Natural killer cell treated with Interleukin-12 subunit alpha and Interleukin-12 subunit beta and Interleukin-15 and Interleukin-18, amount 100 ng/mL, for 72 hours (primary cell): Measurements from ENCODE around the gene ZBTB32. TPM values are rescaled to one million over a fixed set of nuclear protein-coding genes. Genes with fewer than 3 reads are reported as not detected.

Experiments used
- ATAC-seq, 2 donors: fragments of 150-1000 bp; cut with Tn5 transposase in 1 of 2; sonication (Bioruptor Pico), chemical (Tn5 transposase) in 1 of 2; 2 replicates each; pipeline ENCODE4 v1.10.0; 2021
- DNase-seq: peaks from one replicate; pipeline ENCODE4 v3.0.0; 2022; ENCODE audit warnings: low spot score
- H3K27ac Mint-ChIP-seq, 2 donors: 1 replicate in 1 of 2; 2 replicates in 1 of 2; pipeline ENCODE4 v1.8.0; 2022; ENCODE audit warnings: mixed read lengths in 2 of 2, mild to moderate bottlenecking in 1 of 2, moderate library complexity in 1 of 2
- H3K27me3 Mint-ChIP-seq, 2 donors: 1 replicate in 1 of 2; 2 replicates in 1 of 2; pipeline ENCODE4 v1.8.0; 2022; ENCODE audit warnings: mixed read lengths in 2 of 2
- H3K36me3 Mint-ChIP-seq: one replicate; pipeline ENCODE4 v1.8.0; 2022; ENCODE audit warnings: mixed read lengths
- H3K4me1 Mint-ChIP-seq, 2 donors: 1 replicate in 1 of 2; 2 replicates in 1 of 2; pipeline ENCODE4 v1.8.0; 2022; ENCODE audit warnings: low read depth in 2 of 2, mixed read lengths in 2 of 2, mild to moderate bottlenecking in 1 of 2
- H3K4me3 Mint-ChIP-seq: one replicate; pipeline ENCODE4 v1.8.0; 2022; ENCODE audit warnings: mixed read lengths
- H3K9me3 Mint-ChIP-seq: 2 replicates; pipeline ENCODE4 v1.8.0; 2022; ENCODE audit warnings: mixed read lengths
- total RNA-seq, 2 donors: library from RNA; stranded (reverse); gene quantifications; one replicate each; pipeline ENCODE4 v1.2.3, GENCODE V29; 2022

The ZBTB32 gene
- total RNA-seq, 2 donors from 2014 or later: 191 to 295 TPM

- DNase-seq (no peak), ATAC-seq (no peak)
- Mint-ChIP-seq H3K36me3 (no peaks in the 10 kb centered on the region), H3K27ac (no peak overlapping the region), H3K4me3 (no peak overlapping the region), H3K4me1 (peaks cover 28 to 34% of the 10 kb centered on the region in 2 donors), H3K27me3 (peaks cover 0 to 11% of the 10 kb centered on the region in 2 donors), H3K9me3 (no peaks in the 10 kb centered on the region)
Measured at GRCh38 chr19:35751839-35752745, 47.7 kb downstream of the ZBTB32 start.

- no peaks in the 10 kb centered on the region for H3K36me3 Mint-ChIP-seq
- no peak for DNase-seq
- no peak overlapping the region for H3K27ac Mint-ChIP-seq
- no peak for ATAC-seq
- H3K27me3 Mint-ChIP-seq: peaks cover 0 to 11% of the 10 kb centered on the region in 2 donors
- H3K4me3 Mint-ChIP-seq: no peak overlapping the region
- peaks cover 27 to 39% of the 10 kb centered on the region in 2 donors for H3K4me1 Mint-ChIP-seq
- no peaks in the 10 kb centered on the region for H3K9me3 Mint-ChIP-seq
Measured at GRCh38 chr19:35752746-35753350, 48.5 kb downstream of the ZBTB32 start.

DNA sequence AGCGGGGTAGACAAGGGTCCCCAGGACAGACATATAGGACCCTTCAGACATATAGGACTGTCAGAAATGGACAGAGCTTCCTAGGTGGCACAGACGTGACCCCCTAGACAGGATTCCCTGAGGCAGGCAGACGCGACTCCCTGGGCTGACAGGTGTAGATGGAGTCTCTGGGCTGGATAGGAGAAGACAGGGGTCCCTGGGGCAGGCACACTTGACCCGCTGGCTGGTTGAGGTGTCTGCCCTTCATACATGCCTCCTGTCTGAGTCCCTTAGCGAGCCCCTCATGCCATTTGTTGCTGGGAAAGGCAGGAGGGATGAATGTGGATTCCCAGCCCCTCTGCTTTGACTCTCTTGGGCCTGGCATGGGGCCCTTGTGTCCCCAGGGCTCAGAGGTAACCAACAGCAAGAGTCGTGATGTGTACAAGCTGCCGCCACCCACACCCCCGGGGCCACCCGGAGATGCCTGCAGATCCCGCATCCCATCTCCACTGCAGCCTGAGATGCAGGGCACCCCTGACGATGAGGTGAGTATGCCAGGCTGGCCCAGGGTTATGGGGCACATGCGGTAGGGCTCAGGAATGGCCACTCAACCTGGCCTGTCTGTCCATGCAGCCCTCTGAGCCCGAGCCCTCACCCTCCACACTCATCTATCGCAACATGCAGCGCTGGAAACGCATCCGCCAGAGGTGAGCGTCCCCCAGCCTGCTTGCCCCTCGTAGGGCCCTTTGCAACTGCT is 49.4 kb downstream of the ZBTB32 start:
- H3K36me3 Mint-ChIP-seq: no peaks in the 10 kb centered on the region
- H3K27ac Mint-ChIP-seq: no peak overlapping the region
- no peak overlapping the region for H3K4me3 Mint-ChIP-seq
- peaks cover 0 to 11% of the 10 kb centered on the region in 2 donors for H3K27me3 Mint-ChIP-seq
- ATAC-seq: no peak
- H3K4me1 Mint-ChIP-seq: peaks cover 21 to 33% of the 10 kb centered on the region in 2 donors
- no peaks in the 10 kb centered on the region for H3K9me3 Mint-ChIP-seq
- DNase-seq: no peak

DNA sequence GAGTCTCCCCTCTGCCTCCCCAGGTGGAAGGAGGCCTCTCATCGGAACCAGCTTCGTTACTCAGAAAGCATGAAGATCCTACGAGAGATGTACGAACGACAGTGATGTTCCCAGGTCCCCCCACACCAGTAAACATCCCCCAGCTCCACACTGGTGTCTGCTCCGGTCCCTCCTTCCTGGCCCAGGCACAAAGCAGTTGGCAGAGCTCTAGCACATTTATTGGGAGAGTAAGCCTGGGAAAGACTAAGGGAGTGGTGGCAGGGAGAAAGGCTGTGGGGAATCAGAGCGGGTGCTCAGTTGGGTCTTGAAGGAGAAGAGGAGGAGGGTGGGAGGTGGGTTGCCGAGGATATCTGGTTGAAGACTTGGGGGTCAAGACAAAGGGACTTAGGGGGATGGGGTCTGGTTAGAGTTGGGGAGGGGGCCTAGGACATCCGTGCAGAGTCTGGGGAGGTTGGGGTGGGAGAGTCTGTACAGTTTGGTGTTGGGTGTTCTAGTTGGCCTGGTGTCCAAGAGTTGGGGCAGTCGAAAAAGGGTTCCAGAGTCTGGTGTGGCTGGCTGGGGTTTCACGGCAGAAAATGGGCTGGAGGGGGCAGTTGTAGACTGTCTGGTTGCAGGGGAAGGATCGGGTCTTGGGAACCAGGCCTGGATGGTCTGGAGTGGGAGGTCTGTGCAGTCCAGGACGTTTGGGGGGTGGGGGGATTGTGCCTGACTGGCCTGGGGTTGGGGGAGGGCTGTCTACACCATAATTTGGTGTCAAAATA is 50.2 kb downstream of the ZBTB32 start:
- Mint-ChIP-seq H3K4me3 (peak overlapping the region; percentile 27), H3K36me3 (no peaks in the 10 kb centered on the region), H3K27ac (no peak overlapping the region), H3K4me1 (peaks cover 21 to 35% of the 10 kb centered on the region in 2 donors), H3K9me3 (no peaks in the 10 kb centered on the region), H3K27me3 (peaks cover 0 to 11% of the 10 kb centered on the region in 2 donors)
- DNase-seq (no peak), ATAC-seq (no peak)

DNA sequence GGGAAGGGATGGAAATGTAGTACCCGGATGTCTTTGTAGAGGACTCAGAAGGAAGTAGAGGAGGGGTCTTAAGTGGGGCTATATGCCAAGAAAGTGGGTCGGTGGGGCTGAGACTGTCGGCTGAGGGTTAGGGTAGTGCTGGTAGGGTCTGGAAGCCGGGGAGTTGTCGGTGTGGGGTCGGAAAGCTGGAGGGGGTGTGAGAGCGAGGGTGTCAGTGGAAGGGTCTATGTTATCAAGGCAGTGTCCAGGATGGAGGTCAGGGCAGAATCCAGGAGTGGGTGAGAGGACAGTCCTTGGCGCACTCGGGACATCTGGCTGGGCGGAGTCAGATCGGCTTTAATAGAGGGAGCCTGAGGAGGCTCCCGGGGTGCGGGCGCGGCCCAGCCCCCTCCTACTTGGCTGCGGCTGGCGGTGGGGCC is 50.8 kb downstream of the ZBTB32 start:
- peak overlapping the region; percentile 27 for H3K4me3 Mint-ChIP-seq

DNA sequence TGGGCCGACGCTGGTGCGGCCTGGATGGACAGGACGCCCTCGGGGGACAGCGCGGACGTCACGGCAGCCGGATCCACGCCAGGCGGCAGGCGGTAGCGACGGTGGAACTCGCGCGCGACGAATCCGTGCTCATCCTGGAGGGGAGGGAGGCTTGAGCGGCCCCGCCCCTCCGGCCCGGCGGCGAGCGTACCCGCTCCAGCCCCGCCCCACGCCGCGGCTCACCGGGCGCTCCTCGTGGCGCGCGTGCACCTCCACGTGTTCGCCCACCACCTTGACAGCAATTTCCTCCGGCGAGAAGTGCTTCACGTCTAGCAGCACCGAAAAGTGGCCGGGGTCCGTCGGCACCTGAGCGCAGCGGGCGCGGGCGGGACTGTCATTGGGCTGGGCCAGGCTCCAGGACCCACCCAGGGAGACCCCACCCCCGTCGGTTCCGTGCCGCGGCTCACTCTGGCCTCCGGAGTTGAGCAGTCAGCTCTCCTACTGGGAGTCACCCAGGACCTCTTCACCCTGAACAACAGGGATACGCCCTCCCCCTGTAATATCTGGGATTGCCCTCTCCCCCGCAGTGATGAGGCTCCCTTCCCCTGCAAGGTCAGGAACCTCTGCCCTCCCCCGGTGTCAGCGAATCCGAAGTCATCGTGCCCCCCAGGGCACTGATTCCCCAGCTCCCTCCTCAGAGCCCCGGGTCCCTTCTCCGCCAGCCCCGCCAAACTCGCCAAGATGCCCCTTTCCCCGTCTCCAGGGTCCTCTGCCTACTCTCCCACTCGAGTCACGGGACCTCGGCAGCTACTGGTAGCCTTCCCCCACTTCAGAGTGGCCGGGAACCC is 51.4 kb downstream of the ZBTB32 start:
- Mint-ChIP-seq H3K27ac (no peak overlapping the region), H3K36me3 (no peaks in the 10 kb centered on the region), H3K27me3 (peaks cover 0 to 11% of the 10 kb centered on the region in 2 donors), H3K4me3 (peak overlapping the region; percentile 37), H3K9me3 (no peaks in the 10 kb centered on the region), H3K4me1 (peaks cover 19 to 32% of the 10 kb centered on the region in 2 donors)
- DNase-seq: no peak
- no peak for ATAC-seq

More for the DNA sequence above, 50.8 kb downstream of the ZBTB32 start:
- Mint-ChIP-seq H3K27ac (no peak overlapping the region), H3K4me1 (peaks cover 19 to 31% of the 10 kb centered on the region in 2 donors), H3K36me3 (no peaks in the 10 kb centered on the region), H3K27me3 (peaks cover 0 to 11% of the 10 kb centered on the region in 2 donors), H3K9me3 (no peaks in the 10 kb centered on the region)
- ATAC-seq: no peak
- no peak for DNase-seq

DNA sequence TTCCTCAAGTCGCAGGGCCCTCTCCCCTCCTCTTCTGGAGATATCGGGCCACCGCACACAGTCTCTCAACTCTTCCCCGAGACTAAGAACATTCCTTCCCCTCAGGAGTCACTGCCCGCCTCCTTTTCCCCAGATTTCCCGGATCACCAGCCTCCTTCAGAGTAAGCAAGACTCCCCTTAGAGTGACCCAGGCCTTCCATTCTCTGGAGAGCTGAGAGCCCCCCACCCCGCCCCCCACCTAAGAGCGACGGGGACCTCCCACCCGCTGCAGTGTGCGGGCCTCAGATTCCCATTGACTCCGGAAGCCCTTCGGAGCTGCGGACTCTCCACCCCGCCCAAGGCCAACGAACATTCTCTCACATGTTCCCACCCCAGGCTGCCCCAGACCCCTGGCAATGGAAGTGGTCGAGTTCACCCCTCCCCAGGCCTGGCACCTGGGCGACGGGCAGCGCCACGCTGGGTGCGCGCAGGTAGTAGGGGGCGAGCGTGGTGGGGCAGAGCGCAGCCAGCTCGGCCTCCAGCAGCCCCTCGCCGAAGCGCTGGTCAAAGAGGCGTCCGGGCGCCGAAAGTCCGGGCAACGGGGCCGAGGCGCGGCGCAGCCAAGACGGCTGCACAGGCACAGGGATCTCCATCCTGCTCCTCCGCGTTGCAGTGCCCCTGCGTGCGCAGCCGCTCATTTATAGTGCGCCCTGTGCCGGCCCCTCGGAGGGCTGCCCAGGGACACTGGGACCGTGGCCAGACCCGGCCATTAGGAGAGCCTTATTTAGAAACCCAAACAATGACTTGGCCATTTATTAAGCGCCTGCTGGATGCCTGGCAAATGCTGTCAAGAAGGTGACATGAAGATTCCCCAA is 52.2 kb downstream of the ZBTB32 start, which contains the start of gene HSPB6:
HSPB6 (minus strand) TSS at position 653 of the 854 bp plus-strand sequence; CDS start at position 632, 21 bp downstream.
- H3K27ac Mint-ChIP-seq: peak within 1 kb of the TSS; percentile 78 to 81
- H3K4me3 Mint-ChIP-seq: peak within 1 kb of the TSS; percentile 88
- H3K36me3 Mint-ChIP-seq: no peaks in the 10 kb centered on the region
- peaks cover 19 to 32% of the 10 kb centered on the region in 2 donors for H3K4me1 Mint-ChIP-seq
- no peak for DNase-seq
- H3K9me3 Mint-ChIP-seq: no peaks in the 10 kb centered on the region
- peaks cover 0 to 11% of the 10 kb centered on the region in 2 donors for H3K27me3 Mint-ChIP-seq
- no peak for ATAC-seq

GRCh38 chr19:35757231-35757748 is 52.9 kb downstream of the ZBTB32 start:
- H3K4me1 Mint-ChIP-seq: peaks cover 19 to 32% of the 10 kb centered on the region in 2 donors
- no peaks in the 10 kb centered on the region for H3K36me3 Mint-ChIP-seq
- H3K4me3 Mint-ChIP-seq: peak overlapping the region; percentile 88
- ATAC-seq (peak in 1 of 2 donors; percentile 10), DNase-seq (no peak)
- H3K27me3 Mint-ChIP-seq: peaks cover 0 to 11% of the 10 kb centered on the region in 2 donors
- H3K27ac Mint-ChIP-seq: peak overlapping the region; percentile 78 to 81
- H3K9me3 Mint-ChIP-seq: no peaks in the 10 kb centered on the region

DNA sequence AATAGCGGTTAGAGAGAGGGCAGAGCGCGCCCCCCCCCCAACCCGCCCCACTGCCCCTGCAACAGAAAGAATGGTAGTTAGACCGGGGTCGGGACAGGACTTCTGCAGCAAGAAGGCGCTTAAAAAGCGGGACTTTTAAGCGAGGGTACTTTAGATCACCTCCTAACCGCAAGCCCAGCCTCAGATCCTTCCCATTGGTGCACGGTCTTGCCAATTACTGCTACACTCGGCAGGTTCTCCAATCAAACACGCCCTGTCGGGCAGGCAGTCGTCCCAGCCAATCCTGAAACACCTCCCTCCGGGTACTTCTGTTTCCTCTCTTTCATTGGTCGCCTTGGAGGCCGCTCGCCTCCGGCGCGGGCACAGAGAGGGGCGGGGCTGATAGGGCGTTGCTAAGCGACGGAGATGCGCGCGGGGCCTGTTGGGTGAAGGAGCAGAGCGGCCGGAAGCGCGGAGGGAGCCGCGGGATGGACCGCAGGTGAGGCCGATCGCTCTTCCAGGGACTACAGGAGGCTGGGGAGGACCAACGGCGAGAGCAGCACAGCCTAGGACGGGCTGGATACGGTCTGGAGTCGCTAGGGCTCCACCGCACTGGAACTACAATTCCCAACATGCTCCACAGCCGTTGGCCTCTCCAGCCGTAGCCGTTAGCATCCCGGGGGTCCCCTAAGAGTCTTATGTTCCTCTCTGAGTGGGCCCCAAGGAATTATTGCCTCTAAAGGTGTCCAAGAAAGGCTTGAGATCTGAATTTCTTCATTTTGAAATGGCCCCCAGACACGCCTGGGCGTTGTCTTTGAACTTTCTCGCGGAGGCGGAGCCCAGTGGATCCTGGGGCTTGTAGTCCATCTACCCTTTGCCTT is 53.6 kb downstream of the ZBTB32 start, which contains the start of gene PROSER3:
PROSER3 (plus strand) TSS at position 428 of the 860 bp plus-strand sequence; CDS start at position 468, 40 bp downstream.
- peak within 1 kb of the TSS; percentile 78 to 81 for H3K27ac Mint-ChIP-seq
- no peaks in the 10 kb centered on the region for H3K9me3 Mint-ChIP-seq
- H3K27me3 Mint-ChIP-seq: peaks cover 0 to 11% of the 10 kb centered on the region in 2 donors
- ATAC-seq (peak; percentile 98 to 99), DNase-seq (peak; percentile 99)
- no peaks in the 10 kb centered on the region for H3K36me3 Mint-ChIP-seq
- H3K4me3 Mint-ChIP-seq: peak within 1 kb of the TSS; percentile 88
- H3K4me1 Mint-ChIP-seq: peaks cover 19 to 32% of the 10 kb centered on the region in 2 donors

DNA sequence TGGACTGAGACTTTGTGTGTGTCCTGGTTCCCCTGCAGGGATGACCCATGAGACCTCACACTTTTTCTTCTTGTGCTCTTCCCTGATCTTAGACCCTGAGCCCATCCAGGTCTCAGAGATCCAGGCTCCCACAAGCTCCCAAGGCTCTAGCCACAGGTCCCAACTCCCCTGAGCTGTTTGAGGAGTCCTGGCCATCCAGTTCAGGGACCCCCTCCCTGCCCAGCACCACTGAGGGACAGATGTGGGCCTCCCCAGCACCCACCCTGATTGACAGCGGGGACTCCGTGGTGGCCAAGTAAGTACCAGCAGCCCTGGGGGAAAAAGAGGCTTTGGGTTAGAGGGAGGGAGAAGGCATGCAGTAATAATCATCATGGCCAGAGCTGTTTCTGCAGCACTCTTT is 55.3 kb downstream of the ZBTB32 start:
- H3K36me3 Mint-ChIP-seq: no peaks in the 10 kb centered on the region

More for the DNA sequence above, 55.3 kb downstream of the ZBTB32 start:
- Mint-ChIP-seq H3K27ac (no peak overlapping the region), H3K9me3 (no peaks in the 10 kb centered on the region), H3K27me3 (peaks cover 0 to 10% of the 10 kb centered on the region in 2 donors), H3K4me1 (peaks cover 19 to 32% of the 10 kb centered on the region in 2 donors), H3K4me3 (peak overlapping the region; percentile 88)
- ATAC-seq: no peak
- no peak for DNase-seq
